Measurements from ENCODE around the gene SCYGR2. TPM values are rescaled to one million over a fixed set of nuclear protein-coding genes. Genes with fewer than 3 reads are reported as not detected.

SCYGR2 gene
- total and polyA plus RNA-seq, 2 donors (not counting 3 experiments of a cell fraction or from before 2014, with no cell fraction given) = not detected

Other genes with a start within 250 kb of the SCYGR2 start
- not detected in 2 replicates for gene TM4SF20, start 219.6 kb upstream of the SCYGR2 start, total RNA-seq
- gene TM4SF20, start 219.6 kb upstream of the SCYGR2 start, polyA plus RNA-seq = not detected in 2 replicates
- gene SCYGR1, start 210.9 kb upstream of the SCYGR2 start, total RNA-seq = not detected in 2 replicates
- gene SCYGR1, start 210.9 kb upstream of the SCYGR2 start, polyA plus RNA-seq = not detected in 2 replicates
- 69.2 and 87.9 TPM in 2 replicates for gene AGFG1, start 126.7 kb upstream of the SCYGR2 start, total RNA-seq
- 106 and 118 TPM in 2 replicates for gene AGFG1, start 126.7 kb upstream of the SCYGR2 start, polyA plus RNA-seq
- not detected in 2 replicates for gene SCYGR3, start 15.9 kb downstream of the SCYGR2 start, total RNA-seq
- gene SCYGR3, start 15.9 kb downstream of the SCYGR2 start, polyA plus RNA-seq = not detected in 2 replicates
- gene SCYGR4, start 18.6 kb downstream of the SCYGR2 start, total RNA-seq = not detected in 2 replicates
- gene SCYGR4, start 18.6 kb downstream of the SCYGR2 start, polyA plus RNA-seq = not detected in 2 replicates
- not detected in 2 replicates for gene SCYGR5, start 67.9 kb downstream of the SCYGR2 start, total RNA-seq
- gene SCYGR5, start 67.9 kb downstream of the SCYGR2 start, polyA plus RNA-seq = not detected in 2 replicates
- gene SLC19A3, start 119.1 kb downstream of the SCYGR2 start, total RNA-seq = not detected in 2 replicates
- gene SLC19A3, start 119.1 kb downstream of the SCYGR2 start, polyA plus RNA-seq = 0.01 and 0.13 TPM in 2 replicates
- gene SCYGR6, start 125.9 kb downstream of the SCYGR2 start, total RNA-seq = not detected in 2 replicates
- not detected in 2 replicates for gene SCYGR6, start 125.9 kb downstream of the SCYGR2 start, polyA plus RNA-seq
- not detected in 2 replicates for gene SCYGR7, start 129.4 kb downstream of the SCYGR2 start, total RNA-seq
- not detected in 2 replicates for gene SCYGR7, start 129.4 kb downstream of the SCYGR2 start, polyA plus RNA-seq
- not detected in 2 replicates for gene SCYGR8, start 147.0 kb downstream of the SCYGR2 start, total RNA-seq
- gene SCYGR8, start 147.0 kb downstream of the SCYGR2 start, polyA plus RNA-seq = not detected in 2 replicates
- 0.53 TPM in 1 of 2 replicates, not detected in the other for gene CCL20, start 214.9 kb downstream of the SCYGR2 start, total RNA-seq
- gene CCL20, start 214.9 kb downstream of the SCYGR2 start, polyA plus RNA-seq = 0.16 and 0.32 TPM in 2 replicates